A549 (cell line): ENCODE data around the gene U2AF1L4.

Experiments
- EP300 ChIP-seq, 2 experiments: fragments of >200 bp; sonication (Bioruptor Twin); formaldehyde crosslinking; IDR thresholded peaks; 2 replicates in 1 of 2; 3 replicates in 1 of 2; pipeline ENCODE4 v1.6.1; 2016 to 2017
- MAX ChIP-seq: IDR thresholded peaks from 2 replicates; pipeline ENCODE4 v1.6.1; 2012
- PHF8 ChIP-seq: fragments of 200-600 bp; sonication (generic); IDR thresholded peaks from 2 replicates; pipeline ENCODE4 v1.6.1; 2016; ENCODE audit warnings: low read depth, mild to moderate bottlenecking, antibody characterized with exemption, moderate library complexity, borderline replicate concordance
- POLR2A ChIP-seq: IDR thresholded peaks from 2 replicates; pipeline ENCODE4 v1.6.1; 2012; ENCODE audit warnings: mild to moderate bottlenecking, low read length
- RCOR1 ChIP-seq: fragments of 150-350 bp; IDR thresholded peaks from 2 replicates; pipeline ENCODE4 v1.6.1; 2014; ENCODE audit warnings: antibody characterized with exemption, low read length, low read depth
- ZNF302 ChIP-seq: fragments of 250-450 bp; sonication (Bioruptor Pico); IDR thresholded peaks from 2 replicates; pipeline ENCODE4 v1.9.0; 2021; ENCODE audit warnings: inconsistent platforms, mild to moderate bottlenecking, moderate library complexity
- TF ChIP-seq, protein P1 (sequence below): fragments of >200 bp; sonication (Bioruptor Twin); formaldehyde crosslinking; IDR thresholded peaks from 3 replicates; pipeline ENCODE4 v1.5.1; 2016

- TF ChIP-seq ZNF302 (CRISPR knock-in tag) (no peak), MAX (no peak), PHF8 (no peak), EP300 (IDR thresholded peaks at IDR 0.05) (no peak), POLR2A (no peak), RCOR1 (no peak)
- TF ChIP-seq, protein P1, sequence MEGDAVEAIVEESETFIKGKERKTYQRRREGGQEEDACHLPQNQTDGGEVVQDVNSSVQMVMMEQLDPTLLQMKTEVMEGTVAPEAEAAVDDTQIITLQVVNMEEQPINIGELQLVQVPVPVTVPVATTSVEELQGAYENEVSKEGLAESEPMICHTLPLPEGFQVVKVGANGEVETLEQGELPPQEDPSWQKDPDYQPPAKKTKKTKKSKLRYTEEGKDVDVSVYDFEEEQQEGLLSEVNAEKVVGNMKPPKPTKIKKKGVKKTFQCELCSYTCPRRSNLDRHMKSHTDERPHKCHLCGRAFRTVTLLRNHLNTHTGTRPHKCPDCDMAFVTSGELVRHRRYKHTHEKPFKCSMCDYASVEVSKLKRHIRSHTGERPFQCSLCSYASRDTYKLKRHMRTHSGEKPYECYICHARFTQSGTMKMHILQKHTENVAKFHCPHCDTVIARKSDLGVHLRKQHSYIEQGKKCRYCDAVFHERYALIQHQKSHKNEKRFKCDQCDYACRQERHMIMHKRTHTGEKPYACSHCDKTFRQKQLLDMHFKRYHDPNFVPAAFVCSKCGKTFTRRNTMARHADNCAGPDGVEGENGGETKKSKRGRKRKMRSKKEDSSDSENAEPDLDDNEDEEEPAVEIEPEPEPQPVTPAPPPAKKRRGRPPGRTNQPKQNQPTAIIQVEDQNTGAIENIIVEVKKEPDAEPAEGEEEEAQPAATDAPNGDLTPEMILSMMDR, result no peak
Measured at GRCh38 chr19:35779033-35779432, 33.8 kb upstream of the U2AF1L4 start.
